IPS-NIHi7 (cell line): Measurements from ENCODE around the gene RPS6KB2.
A peak's percentile ranks its signal among the peaks of the same experiment; 100 is the strongest.
"Not testable (repeated sequence)": the region's sequence is repeated elsewhere in the genome, so short reads cannot be mapped to it uniquely, and the experiment has no call there.

Experiments
- DNase-seq: peaks from one replicate; pipeline ENCODE4 v3.0.0; 2012; ENCODE audit warnings: mixed read lengths; ENCODE audit errors: extremely low spot score

RPS6KB2 gene

DNA sequence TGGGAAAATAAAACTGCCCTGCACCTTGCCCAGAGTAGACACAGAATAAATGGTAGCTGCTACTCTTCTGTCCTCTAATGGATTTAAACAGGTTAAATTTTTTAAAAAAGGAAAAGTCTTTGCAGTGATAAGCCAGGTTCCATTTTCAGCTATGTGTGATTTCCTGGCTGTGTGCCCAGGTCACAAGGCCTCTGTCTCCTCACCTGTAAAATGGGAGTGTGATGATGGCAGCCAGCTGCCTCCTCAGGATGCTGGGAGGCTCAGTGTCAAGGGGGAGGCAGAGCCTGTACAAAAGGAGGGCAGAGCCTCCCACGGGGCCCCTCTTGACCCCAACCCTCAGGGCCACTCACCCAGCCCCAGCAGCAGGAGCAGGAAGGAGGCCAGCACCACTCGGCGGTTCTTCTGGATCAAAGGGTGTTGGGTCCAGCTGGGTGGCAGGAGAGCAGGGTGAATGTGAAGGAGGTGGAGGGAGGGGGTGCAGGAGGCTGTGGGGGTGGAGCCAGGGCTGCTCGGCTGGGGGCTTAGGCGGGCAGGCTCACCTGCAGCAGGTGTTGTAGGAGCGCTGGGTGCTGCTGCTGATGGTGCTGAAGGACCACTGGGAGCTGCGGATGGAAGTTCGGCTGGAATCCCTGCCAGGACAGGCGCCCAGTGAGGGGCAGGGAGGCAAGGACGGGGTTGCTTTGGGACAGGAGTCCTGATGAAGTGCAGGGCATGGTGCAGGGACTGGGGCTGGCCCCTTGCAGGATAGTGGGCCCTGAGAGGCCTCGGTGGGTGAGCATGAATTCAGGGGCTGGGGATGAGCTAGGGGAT, 38.9 kb downstream of the RPS6KB2 start:
- no peak for DNase-seq

DNA sequence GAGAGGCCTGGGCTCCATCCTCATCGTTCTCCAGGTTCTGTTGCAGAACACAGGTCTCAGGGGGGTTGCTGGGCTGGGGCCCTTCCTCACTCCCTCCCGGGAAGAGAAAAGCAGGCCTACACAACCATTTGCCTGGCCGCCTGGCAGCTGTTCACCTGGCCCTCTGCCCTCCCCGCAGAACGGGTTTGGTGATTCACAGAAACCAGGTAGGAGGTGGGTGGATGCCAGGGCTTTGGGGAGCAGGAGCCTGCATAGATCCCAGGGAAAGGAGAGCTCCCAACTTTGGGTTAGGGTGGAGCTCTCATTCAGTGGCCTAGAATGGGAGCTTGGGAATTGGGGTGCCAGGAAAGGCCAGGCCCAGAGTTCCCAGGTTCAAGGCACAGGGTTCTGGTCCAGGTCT, 39.8 kb downstream of the RPS6KB2 start:
- DNase-seq: no peak

DNA sequence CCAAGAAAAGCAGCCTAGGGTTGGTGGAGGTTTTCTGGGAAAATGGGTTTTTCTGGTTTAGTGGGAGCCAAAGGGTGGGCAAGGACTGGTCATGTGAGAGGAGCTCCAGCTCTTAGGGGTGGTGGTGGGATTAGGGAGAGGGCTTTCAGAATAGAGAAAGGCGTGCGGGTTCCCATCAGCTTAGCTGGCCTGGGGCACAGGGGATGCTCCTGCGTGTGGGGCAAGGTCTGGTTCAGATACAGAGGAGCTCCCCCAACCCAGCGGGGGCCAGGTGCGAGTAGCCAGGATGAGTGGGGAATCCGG, 40.1 kb downstream of the RPS6KB2 start:
- DNase-seq: no peak

DNA sequence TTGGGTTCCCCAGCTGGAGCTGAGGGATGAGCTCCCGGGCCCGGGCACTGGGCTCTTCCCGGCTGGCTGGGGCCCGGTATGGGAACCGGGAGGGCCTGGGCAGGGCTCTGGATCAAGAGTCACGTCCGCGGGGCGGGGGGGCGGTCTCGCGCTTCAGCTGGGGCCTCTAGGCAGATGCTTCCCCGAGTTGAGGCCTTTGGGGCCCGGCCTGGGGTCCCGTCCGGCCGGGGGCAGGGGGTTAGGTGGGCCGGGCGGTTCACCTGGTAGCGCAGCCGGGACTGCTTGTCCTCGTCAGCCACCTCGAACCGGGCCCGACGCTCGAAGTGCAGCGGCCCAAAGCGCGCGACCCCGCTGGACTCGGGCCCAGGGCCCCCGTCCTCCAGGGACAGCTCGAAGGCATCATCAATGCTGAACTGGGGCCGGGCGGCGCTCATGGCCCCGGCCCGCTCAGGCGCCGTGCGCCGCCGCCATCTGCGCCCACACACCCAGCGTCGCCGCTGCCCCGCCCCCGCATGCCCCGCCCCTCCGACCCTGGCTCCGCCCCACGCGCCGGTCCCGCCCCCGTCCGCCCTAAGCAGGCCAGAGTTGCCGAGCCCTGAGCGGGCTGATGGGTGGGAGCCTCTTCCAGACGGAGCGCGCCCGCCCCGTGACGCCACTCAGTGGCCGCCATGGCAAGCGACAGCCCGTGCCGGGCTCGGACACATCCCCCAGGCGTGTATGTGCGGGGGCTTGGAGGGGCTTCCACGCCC, 40.6 kb downstream of the RPS6KB2 start, which contains the start of gene TMEM134:
Gene TMEM134, minus strand, starts transcription at position 493 of the 749 bp plus-strand sequence. Its CDS starts 59 bp downstream, at position 434.
- DNase-seq: peak; percentile 96

DNA sequence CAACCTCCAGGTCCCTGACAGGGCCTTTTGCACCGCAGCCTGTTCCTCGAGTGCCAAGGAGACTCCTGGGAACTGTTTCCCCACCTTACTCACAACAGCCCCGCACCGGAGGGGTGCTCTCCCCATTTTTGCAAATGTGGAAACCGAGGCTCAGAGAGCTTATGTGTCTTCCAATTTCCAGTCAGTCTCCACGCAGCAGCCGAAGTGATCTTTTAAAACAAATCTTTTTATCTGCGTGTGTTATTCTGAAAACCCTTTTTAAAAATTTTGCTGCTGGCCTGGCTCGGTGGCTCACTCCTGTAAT, 41.2 kb downstream of the RPS6KB2 start:
- no peak for DNase-seq

DNA sequence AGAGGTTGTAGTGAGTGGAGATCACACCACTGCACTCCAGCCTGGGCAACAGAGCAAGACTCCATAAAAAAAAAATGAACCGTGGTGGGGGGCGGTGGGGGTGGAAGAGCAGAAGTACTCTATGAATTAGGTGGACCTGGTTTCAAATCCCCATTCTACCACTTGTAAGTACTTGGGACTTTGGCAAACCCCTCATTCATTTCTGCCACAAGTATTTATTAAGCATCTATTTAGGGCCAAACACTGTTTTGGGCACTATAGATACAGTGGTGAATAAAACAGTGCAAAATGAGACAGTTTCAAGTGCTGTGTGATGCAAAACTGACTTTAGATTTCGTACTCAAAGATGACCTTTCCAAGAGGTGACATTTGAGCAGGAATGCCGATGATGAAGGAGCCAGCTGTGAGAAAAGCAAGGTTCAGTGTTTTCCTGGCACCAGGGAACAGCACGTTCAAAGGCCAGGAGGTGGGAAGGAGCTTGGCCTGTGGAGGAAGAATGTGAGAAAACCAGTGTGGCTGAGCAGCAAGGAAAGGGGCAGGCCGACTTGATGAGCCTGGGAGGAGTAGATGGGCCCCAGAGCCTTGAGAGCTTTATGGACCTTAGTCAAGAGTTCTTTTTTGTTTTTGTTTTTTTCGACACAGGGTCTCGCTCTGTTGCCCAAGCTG, 42.2 kb downstream of the RPS6KB2 start:
- DNase-seq: no peak

DNA sequence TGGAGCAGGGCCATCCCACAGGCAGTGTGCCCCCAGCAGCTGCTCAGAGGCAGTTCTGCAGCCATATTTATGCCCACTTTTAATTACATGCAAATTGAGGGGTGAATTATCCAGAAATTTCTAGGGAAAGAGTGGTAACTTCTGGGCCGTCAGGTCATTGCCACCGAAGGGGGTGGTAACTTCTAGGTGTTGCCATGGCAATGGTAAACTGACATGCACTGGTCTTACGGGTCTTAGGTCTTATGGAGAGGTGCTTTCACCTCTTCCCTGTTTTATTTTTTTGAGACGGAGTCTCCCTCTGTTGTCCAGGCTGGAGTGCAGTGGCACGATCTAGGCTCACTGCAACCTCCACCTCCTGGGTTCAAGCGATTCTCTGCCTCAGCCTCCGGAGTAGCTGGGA, 44.6 kb downstream of the RPS6KB2 start:
- DNase-seq: no peak

DNA sequence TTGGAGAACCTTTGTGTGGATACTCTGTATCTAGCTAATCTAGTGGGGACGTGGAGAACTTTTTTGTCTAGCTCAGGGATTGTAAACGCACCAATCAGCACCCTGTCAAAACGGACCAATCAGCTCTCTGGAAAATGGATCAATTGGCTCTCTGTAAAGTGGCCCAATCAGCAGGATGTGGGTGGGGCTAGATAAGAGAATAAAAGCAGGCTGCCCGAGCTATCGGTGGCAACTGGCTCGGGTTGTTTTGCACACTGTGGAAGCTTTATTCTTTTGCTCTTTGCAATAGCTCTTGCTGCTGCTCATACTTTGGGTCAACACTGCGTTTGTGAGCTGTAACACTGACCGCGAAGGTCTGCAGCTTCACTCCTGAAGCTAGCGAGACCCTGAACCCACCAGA, 48.4 kb downstream of the RPS6KB2 start:
- DNase-seq: not testable (repeated sequence)

DNA sequence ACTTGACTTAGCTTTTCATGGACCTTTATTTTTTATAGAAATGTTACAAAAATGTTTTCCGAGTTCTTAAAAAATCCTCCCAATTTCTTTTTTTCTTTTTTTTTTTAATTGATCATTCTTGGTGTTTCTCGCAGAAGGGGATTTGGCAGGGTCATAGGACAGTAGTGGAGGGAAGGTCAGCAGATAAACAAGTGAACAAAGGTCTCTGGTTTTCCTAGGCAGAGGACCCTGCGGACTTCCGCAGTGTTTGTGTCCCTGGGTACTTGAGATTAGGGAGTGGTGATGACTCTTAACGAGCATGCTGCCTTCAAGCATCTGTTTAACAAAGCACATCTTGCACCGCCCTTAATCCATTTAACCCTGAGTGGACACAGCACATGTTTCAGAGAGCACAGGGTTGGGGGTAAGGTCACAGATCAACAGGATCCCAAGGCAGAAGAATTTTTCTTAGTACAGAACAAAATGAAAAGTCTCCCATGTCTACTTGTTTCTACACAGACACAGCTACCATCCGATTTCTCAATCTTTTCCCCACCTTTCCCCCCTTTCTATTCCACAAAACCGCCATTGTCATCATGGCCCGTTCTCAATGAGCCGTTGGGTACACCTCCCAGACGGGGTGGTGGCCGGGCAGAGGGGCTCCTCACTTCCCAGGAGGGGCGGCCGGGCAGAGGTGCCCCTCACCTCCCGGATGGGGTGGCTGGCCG, 49.2 kb downstream of the RPS6KB2 start:
- not testable (repeated sequence) for DNase-seq

DNA sequence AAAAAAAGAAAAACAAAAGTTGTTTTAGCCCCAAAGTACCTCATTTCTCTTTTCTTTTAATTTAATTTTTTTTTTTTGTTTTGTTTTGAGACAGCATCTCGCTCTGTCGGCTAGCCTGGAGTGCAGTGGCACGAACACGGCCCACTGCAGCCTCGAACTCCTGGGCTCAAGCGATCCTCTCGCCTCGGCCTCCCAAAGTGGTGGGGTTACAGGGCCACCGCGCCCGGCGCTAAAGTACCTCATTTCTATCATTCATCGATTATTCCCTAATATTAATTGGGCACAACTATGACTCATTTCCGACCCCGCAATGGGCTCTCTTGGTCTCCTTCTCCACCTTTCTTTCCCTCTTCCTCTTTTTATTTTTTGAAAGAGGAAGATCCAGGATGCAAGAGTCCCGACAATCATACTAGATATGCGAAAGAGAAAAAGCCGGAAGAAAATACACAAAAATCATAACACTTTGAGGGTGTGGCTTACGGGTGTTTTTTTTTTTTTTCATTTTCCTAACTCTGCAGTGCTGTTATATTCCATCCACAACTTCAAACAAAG, 54.1 kb downstream of the RPS6KB2 start:
- DNase-seq: no peak

DNA sequence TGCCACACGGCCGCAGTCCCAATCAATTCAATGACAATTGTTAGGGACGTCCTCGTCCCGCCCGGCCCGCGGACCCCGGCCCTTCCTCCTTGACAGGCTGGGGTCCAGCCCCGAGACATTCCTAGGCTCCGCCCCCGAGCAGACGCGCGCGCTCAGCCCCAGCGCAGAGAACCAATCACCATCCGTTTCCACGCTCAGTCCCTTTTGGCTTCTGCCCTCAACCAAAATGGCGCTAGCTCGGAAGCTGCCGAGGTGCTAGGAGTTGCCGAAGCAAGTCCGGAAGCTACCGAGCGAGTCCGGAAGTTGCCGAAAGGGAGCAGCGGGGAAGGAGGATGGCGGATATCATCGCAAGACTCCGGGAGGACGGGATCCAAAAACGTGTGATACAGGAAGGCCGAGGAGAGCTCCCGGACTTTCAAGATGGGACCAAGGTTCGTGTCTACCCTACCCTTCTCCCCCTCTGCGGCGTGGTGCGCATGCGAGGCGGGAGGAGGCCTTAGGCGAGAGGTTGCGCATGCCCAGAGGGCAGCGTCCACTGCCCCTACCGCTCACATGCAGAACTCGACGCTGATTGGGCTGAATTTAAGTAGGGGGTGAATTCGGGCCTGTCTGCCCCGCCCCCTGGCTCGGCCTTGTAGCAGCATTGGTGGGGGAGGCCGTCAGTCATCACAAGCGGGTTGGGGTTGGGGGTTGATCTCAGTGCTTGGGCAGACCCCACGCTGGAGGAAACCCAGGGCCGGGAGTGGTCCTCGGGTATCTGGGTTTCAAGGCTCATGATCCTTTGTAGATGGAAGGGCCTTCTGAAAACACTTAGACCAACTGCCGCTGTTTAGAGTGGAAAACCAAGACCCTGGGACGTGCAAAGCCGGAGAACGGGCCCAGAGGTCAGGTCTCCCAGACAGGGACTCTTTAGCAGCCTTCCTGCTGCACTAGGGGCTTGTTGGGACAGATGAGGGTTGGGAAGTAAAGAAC, 54.8 kb downstream of the RPS6KB2 start, which contains the start of gene AIP:
Gene AIP, plus strand, starts transcription at position 200 of the 972 bp plus-strand sequence. Its CDS starts 133 bp downstream, at position 333.
- peak; percentile 99 for DNase-seq

DNA sequence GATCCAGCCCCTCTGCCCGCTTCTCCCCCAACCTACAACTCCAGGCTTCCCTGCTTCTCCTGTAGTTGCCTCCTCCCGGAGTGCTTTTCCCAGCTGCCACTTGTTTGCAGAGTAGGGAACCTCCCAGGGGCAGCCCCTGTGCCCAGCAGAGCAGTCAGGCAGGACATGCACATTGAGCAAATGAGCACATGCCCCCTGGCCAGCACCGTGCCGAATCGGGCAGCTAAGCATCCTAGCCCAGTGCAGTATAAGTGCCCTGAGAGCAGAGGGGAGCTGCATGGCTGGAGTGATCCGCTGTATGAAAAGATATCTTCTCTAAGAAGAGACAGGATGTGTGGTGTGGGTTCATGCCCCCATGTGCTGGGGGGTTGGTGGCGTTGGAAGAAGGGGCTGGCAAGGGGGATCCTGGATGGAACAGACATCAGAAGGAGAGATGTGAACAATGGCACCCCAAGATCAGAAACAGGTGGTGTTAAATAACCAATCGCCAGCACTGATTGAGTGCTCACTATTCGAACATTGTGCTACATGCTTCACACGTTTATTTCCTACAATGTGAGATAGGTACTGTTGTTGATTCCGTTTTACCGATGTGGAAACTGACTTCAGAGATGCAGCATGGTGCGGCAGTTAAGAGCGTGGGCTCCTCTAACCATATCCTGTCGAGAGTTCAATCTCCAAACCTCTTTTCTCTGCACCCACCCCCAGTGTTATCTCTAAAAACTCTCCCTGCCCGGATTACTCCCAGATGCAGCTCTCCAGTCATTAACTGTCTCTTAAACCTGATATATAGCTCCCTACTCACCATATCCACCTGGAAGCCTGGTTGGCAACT, 55.8 kb downstream of the RPS6KB2 start:
- no peak for DNase-seq

DNA sequence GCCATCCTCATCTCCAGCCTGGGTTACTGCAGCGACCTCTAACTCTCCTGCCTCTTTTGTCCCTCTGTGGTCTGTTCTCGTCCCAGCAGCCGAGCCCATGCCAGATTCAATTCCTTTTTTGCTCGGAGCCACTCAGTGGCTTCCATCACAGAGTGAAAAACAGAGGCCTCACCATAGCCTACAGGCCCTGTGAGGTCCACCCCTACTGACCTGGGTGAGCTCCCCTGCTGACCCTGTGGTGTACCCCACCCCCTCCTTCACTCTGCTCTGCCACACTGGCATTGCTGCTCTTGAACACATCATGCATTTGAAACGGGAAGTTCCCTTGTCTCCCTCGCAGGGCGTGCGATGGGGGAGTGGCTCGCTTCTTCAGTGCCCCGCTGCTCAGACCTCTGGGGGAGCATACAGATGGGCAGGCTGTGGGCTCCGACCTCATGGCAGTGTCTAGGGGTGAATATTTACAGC, 56.6 kb downstream of the RPS6KB2 start:
- no peak for DNase-seq
